GM12892 (cell line): ENCODE data around the gene H6PD.

Source experiments
- POLR2A ChIP-seq: IDR thresholded peaks from 2 replicates; pipeline ENCODE4 v1.6.1; 2011; ENCODE audit warnings: low read depth, low read length, control low read depth
- POLR2AphosphoS5 ChIP-seq: IDR thresholded peaks from 2 replicates; pipeline ENCODE4 v1.6.1; 2011; ENCODE audit warnings: low read depth, low read length, control low read depth
- TAF1 ChIP-seq: IDR thresholded peaks from 2 replicates; pipeline ENCODE4 v1.6.1; 2011; ENCODE audit warnings: low read depth, mild to moderate bottlenecking, control low read depth, low read length, borderline replicate concordance

DNA sequence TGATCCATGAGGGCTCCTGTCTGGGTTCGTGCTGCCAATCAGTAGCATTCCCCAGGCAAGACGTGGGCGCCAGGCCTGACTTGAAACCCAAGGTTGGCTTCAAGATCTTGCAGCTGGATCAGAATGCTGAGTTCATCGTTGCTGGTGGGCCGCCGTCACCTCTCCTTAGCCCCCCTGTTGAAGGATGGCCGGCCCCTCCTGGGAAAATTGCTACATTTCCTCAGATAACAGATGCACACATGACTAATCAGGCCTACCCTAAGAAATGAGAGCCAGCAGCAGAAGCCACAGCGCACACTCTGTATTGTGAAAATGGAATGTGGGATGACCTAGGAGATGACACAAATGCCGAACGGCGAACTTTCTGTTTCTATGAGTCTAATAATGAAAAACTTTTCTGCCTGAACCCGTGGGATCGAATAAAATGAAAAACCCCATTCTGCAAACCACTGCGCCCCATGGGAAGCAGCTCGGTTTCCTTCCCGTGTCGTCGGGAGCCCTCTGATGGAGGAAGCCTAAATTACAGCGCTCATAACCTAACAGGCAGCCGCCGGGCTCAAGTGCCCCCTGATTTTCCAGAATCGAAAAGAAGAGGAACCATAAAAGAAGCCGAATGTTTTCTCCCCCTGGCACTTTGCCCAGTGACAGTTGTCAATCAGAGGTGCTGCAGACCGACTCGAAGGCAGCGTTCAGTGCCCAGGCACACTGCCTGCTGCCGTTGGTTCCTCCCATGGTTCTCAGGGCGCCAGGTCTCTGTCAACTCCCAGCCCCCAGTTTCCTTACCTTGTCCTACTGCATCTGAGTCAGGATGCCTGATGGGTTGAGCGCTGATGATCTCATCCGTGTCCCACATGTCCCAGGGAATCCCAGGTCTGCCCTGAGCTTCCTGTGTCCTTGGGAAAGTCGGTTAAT lies 38.2 kb upstream of the H6PD start:
- TF ChIP-seq POLR2A (no peak), POLR2AphosphoS5 (no peak), TAF1 (no peak)
